ENCODE results near the gene SPATA1. TPM values are rescaled to one million over a fixed set of nuclear protein-coding genes. Genes with fewer than 3 reads are reported as not detected.

Gene SPATA1
- total and polyA plus RNA-seq, 2 of the 13 experiments (the other 11 are each of a cell fraction or from before 2014, with no cell fraction given): 0.70 to 1.4 TPM

DNA sequence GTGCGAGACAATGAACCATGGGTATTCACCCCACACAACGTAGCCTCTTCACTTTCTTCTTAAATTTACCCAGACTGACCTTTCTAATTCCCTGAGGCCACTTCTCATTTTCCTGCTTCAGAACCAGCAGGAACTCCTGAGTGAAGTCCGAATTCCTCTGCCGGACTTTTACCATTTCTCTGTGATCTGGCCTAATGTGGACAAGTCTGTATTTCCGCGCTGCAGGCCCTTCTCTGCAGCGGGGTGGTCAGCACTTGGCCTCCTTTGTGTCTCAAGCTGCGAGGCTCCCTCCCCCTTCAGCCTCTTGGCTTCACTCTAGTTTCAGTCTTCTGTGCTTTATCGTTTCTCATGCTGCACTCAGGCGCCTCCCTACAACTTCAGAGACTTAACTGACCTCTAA is 77.5 kb downstream of the SPATA1 start (continued):
- TF ChIP-seq, protein P1, sequence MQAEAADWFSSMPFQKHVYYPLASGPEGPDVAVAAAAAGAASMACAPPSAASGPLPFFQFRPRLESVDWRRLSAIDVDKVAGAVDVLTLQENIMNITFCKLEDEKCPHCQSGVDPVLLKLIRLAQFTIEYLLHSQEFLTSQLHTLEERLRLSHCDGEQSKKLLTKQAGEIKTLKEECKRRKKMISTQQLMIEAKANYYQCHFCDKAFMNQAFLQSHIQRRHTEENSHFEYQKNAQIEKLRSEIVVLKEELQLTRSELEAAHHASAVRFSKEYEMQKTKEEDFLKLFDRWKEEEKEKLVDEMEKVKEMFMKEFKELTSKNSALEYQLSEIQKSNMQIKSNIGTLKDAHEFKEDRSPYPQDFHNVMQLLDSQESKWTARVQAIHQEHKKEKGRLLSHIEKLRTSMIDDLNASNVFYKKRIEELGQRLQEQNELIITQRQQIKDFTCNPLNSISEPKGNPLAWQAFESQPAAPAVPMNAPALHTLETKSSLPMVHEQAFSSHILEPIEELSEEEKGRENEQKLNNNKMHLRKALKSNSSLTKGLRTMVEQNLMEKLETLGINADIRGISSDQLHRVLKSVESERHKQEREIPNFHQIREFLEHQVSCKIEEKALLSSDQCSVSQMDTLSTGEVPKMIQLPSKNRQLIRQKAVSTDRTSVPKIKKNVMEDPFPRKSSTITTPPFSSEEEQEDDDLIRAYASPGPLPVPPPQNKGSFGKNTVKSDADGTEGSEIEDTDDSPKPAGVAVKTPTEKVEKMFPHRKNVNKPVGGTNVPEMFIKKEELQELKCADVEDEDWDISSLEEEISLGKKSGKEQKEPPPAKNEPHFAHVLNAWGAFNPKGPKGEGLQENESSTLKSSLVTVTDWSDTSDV (CRISPR knock-in tag; IDR thresholded peaks at IDR 0.05): no peak
- TF ChIP-seq, protein P2, sequence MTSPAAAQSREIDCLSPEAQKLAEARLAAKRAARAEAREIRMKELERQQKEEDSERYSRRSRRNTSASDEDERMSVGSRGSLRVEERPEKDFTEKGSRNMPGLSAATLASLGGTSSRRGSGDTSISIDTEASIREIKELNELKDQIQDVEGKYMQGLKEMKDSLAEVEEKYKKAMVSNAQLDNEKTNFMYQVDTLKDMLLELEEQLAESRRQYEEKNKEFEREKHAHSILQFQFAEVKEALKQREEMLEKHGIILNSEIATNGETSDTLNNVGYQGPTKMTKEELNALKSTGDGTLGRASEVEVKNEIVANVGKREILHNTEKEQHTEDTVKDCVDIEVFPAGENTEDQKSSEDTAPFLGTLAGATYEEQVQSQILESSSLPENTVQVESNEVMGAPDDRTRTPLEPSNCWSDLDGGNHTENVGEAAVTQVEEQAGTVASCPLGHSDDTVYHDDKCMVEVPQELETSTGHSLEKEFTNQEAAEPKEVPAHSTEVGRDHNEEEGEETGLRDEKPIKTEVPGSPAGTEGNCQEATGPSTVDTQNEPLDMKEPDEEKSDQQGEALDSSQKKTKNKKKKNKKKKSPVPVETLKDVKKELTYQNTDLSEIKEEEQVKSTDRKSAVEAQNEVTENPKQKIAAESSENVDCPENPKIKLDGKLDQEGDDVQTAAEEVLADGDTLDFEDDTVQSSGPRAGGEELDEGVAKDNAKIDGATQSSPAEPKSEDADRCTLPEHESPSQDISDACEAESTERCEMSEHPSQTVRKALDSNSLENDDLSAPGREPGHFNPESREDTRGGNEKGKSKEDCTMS (CRISPR knock-in tag; conservative IDR thresholded peaks at IDR 0.05): no peak
- TF ChIP-seq MBNL3 (CRISPR knock-in tag; conservative IDR thresholded peaks at IDR 0.05): no peak

DNA sequence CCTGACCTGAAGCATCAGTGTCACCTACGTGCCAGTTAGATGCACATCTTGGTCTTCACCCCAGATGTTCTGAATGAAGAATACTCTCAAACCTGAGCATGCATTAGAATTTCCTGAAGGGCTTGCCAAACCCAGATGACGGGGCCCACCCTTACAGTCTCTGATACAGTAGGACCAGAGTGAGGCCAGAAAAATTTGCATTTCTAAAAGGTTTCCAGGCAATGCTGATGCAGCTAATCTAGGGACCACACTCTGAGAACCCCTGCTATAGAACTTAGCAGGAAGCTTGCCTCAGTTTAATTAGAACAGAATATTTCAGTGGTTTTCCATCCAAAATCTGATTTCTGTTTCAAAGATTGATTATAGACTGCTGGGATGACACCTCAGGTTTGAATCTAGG is 77.9 kb downstream of the SPATA1 start:
- FAIRE-seq: no peak
- Histone ChIP-seq H3K27ac (ENCODE audit: extremely low read length, insufficient read depth, low read length) (no peak overlapping the region), H2AFZ (ENCODE audit: low read length) (no peak overlapping the region), H3K4me1 (ENCODE audit: insufficient read depth, low read length) (peaks cover 15% of the 10 kb centered on the region), H3K9ac (ENCODE audit: insufficient read depth, low read depth, low read length) (no peak overlapping the region; the same call in 1 of the 2 replicates), H3K9me3 (ENCODE audit: low read length) (no peaks in the 10 kb centered on the region), H4K20me1 (ENCODE audit: insufficient read depth, low read length) (no peaks in the 10 kb centered on the region), H3K4me2 (ENCODE audit: low read depth, low read length) (peak overlapping the region; percentile 76), H3K36me3 (replicated peaks in 1 of 2; ENCODE audit: control insufficient read depth in 1 of 2, insufficient read depth in 2 of 2, low read length in 2 of 2) (no peaks in the 10 kb centered on the region), H3K4me3 (replicated peaks in 1 of 3; ENCODE audit: insufficient read depth in 1 of 3, low read depth in 2 of 3, low read length in 3 of 3) (peak overlapping the region in 1 of 3 experiments; percentile 45; a peak in 1 of 6 replicates), H3K27me3 (ENCODE audit: control insufficient read depth in 1 of 2, insufficient read depth in 2 of 2, low read length in 2 of 2) (no peaks in the 10 kb centered on the region), H3K79me2 (ENCODE audit: insufficient read depth, low read length) (no peaks in the 10 kb centered on the region)
- POLR2A ChIA-PET: interaction anchor here (1.2 to 5.2 kb wide), 2 partner anchors 10 to 79 kb away, joined by 4 to 40 read pairs; partner anchors contain the start of gene CTBS
- intact Hi-C loops (cut with micrococcal nuclease; ENCODE audit: unreplicated experiment) (no loop called here), in situ Hi-C loops (cut with HindIII; ENCODE audit: extremely low pct_ligation_motif_present, low pct_unique_long_range_greater_than_20kb) (no loop called here)
- 58% methylated on average over 2 of the region's 2 CpGs for WGBS (ENCODE audit: low lambda C conversion rate)
- BruUV-seq (replicated peaks): no TSS peak
- no peak for DNase-seq (ENCODE audit: low spot score)
- CTCF ChIA-PET (ENCODE audit: low intra/inter-chr PET ratio, low total read pairs): no interaction called here
- peak; percentile 11; the same call in 2 of the 3 replicates for ATAC-seq
- TF ChIP-seq DR1 (CRISPR knock-in tag; IDR thresholded peaks at IDR 0.05): no peak
- no peak for TF ChIP-seq ZSCAN29 (CRISPR knock-in tag; conservative IDR thresholded peaks at IDR 0.05)
- TF ChIP-seq MAFF (IDR thresholded peaks at IDR 0.05; ENCODE audit: low read depth, low read length): 0 out of 2 replicates have a peak, but pooled peaks have one; percentile 22
- no peak for TF ChIP-seq CREM (IDR thresholded peaks at IDR 0.05)
- no peak for TF ChIP-seq CREM (CRISPR knock-in tag; IDR thresholded peaks at IDR 0.05)
- TF ChIP-seq REPIN1 (CRISPR knock-in tag; IDR thresholded peaks at IDR 0.05; ENCODE audit: borderline replicate concordance, low read depth): no peak
- no peak for TF ChIP-seq SNAI1 (CRISPR knock-in tag; IDR thresholded peaks at IDR 0.05; ENCODE audit: borderline replicate concordance)
- TF ChIP-seq ZNF547 (CRISPR knock-in tag; IDR thresholded peaks at IDR 0.05): no peak
- TF ChIP-seq KLF15 (CRISPR knock-in tag; IDR thresholded peaks at IDR 0.05; ENCODE audit: borderline replicate concordance): no peak
- no peak for TF ChIP-seq RNF2 (conservative IDR thresholded peaks at IDR 0.05; ENCODE audit: low read depth)
- TF ChIP-seq SIX1 (CRISPR knock-in tag; IDR thresholded peaks at IDR 0.05; ENCODE audit: borderline replicate concordance): no peak
- no peak for TF ChIP-seq JUNB (CRISPR knock-in tag; IDR thresholded peaks at IDR 0.05; ENCODE audit: borderline replicate concordance)
- TF ChIP-seq MAFK (conservative IDR thresholded peaks at IDR 0.05 in 1 of 2, IDR thresholded peaks at IDR 0.05 in 1 of 2; ENCODE audit: low read length in 2 of 2): peak; percentile 8 to 34; a peak in 2 of 4 replicates
